CD14-positive monocyte (primary cell): ENCODE results near the gene CD200. TPM values are rescaled to one million over a fixed set of nuclear protein-coding genes. Genes with fewer than 3 reads are reported as not detected.
A peak's percentile ranks its signal among the peaks of the same experiment; 100 is the strongest.

ENCODE experiments used
- DNase-seq, 3 donors: peaks; one replicate each; pipeline ENCODE4 v3.0.0-alpha.2; 2011 to 2022
- H2AFZ ChIP-seq: 2 replicates; pipeline ENCODE4 v1.6.0; 2012; ENCODE audit warnings: mild to moderate bottlenecking, low read depth, low read length, inconsistent platforms; ENCODE audit not compliant: insufficient read depth, poor library complexity, severe bottlenecking
- H3K27ac ChIP-seq, 2 donors: 1 replicate in 1 of 2; 2 replicates in 1 of 2; pipeline ENCODE4 v1.5.1; 2012 to 2013; ENCODE audit warnings: low read length in 2 of 2, control low read depth in 1 of 2, inconsistent platforms in 1 of 2, low read depth in 1 of 2, mild to moderate bottlenecking in 1 of 2
- H3K27me3 ChIP-seq, 2 donors: one replicate each; pipeline versions ENCODE4 v1.6.0 to v1.6.1; 2011 to 2013; ENCODE audit warnings: low read length in 2 of 2; ENCODE audit not compliant: control insufficient read depth in 2 of 2, insufficient read depth in 2 of 2
- H3K36me3 ChIP-seq, 2 donors: replicated peaks in 1 of 2; 1 replicate in 1 of 2; 2 replicates in 1 of 2; pipeline versions ENCODE4 v1.5.1 to v1.6.1; 2012 to 2013; ENCODE audit warnings: low read length in 2 of 2, control low read depth in 1 of 2, inconsistent platforms in 1 of 2, mild to moderate bottlenecking in 1 of 2; ENCODE audit not compliant: insufficient read depth in 2 of 2, control insufficient read depth in 1 of 2
- H3K4me1 ChIP-seq, 2 donors: 1 replicate in 1 of 2; 2 replicates in 1 of 2; pipeline versions ENCODE4 v1.5.1 to v1.6.1; 2012 to 2013; ENCODE audit warnings: low read length in 2 of 2, control low read depth in 1 of 2, inconsistent platforms in 1 of 2, mild to moderate bottlenecking in 1 of 2, moderate library complexity in 1 of 2; ENCODE audit not compliant: insufficient read depth in 2 of 2, control insufficient read depth in 1 of 2
- H3K4me2 ChIP-seq: replicated peaks from 2 replicates; pipeline ENCODE3; 2012; ENCODE audit warnings: low read length, moderate library complexity, mild to moderate bottlenecking; ENCODE audit not compliant: poor library complexity, severe bottlenecking; ENCODE audit errors: extremely low read depth
- H3K4me3 ChIP-seq, 3 experiments: fragments of 200-600 bp in 1 of 3; sonication (generic) in 1 of 3; replicated peaks in 1 of 3; 1 replicate in 2 of 3; 2 replicates in 1 of 3; pipeline ENCODE4 v1.5.1; 2011 to 2013; ENCODE audit warnings: low read length in 3 of 3, mild to moderate bottlenecking in 3 of 3, control low read depth in 2 of 3, low read depth in 2 of 3, inconsistent platforms in 1 of 3, moderate library complexity in 1 of 3
- H3K79me2 ChIP-seq: 2 replicates; pipeline ENCODE4 v1.6.0; 2012; ENCODE audit warnings: mild to moderate bottlenecking, control low read depth, inconsistent platforms, low read length, moderate library complexity; ENCODE audit not compliant: insufficient read depth
- H3K9ac ChIP-seq: 2 replicates; pipeline ENCODE4 v1.6.0; 2017; ENCODE audit warnings: low read length, mild to moderate bottlenecking; ENCODE audit not compliant: insufficient read depth, poor library complexity, severe bottlenecking
- H3K9me3 ChIP-seq, 2 donors: replicated peaks in 1 of 2; 1 replicate in 1 of 2; 2 replicates in 1 of 2; pipeline versions ENCODE4 v1.5.1 to v1.6.1; 2012 to 2013; ENCODE audit warnings: low read length in 2 of 2, control low read depth in 1 of 2; ENCODE audit not compliant: control insufficient read depth in 1 of 2, insufficient read depth in 1 of 2
- H4K20me1 ChIP-seq: 2 replicates; pipeline ENCODE4 v1.6.0; 2012; ENCODE audit warnings: mild to moderate bottlenecking, low read length, control low read depth, moderate library complexity; ENCODE audit not compliant: insufficient read depth
- H3K27ac Mint-ChIP-seq, 7 donors: one replicate each; pipeline ENCODE4 v1.8.0; 2020; ENCODE audit warnings: mild to moderate bottlenecking in 7 of 7, mixed read lengths in 7 of 7, moderate library complexity in 6 of 7, inconsistent platforms in 2 of 7
- H3K27me3 Mint-ChIP-seq, 3 donors: one replicate each; pipeline ENCODE4 v1.8.0; 2021 to 2022; ENCODE audit warnings: low read depth in 3 of 3, mild to moderate bottlenecking in 3 of 3, mixed read lengths in 3 of 3, moderate library complexity in 3 of 3, inconsistent platforms in 1 of 3
- H3K36me3 Mint-ChIP-seq, 2 donors: one replicate each; pipeline ENCODE4 v1.8.0; 2020; ENCODE audit warnings: mixed read lengths in 2 of 2, inconsistent platforms in 1 of 2, mild to moderate bottlenecking in 1 of 2
- H3K4me1 Mint-ChIP-seq: one replicate; pipeline ENCODE4 v1.8.0; 2020; ENCODE audit warnings: mild to moderate bottlenecking, mixed read lengths
- H3K4me3 Mint-ChIP-seq, 2 donors: one replicate each; pipeline ENCODE4 v1.8.0; 2020; ENCODE audit warnings: mild to moderate bottlenecking in 2 of 2, mixed read lengths in 2 of 2, moderate library complexity in 1 of 2
- H3K9me3 Mint-ChIP-seq, 7 donors: one replicate each; pipeline ENCODE4 v1.8.0; 2020 to 2022; ENCODE audit warnings: mixed read lengths in 7 of 7, mild to moderate bottlenecking in 6 of 7, moderate library complexity in 6 of 7, inconsistent platforms in 2 of 7
- CTCF ChIP-seq: fragments of 200-600 bp; IDR thresholded peaks from one replicate; pipeline ENCODE4 v1.8.0; 2022; ENCODE audit warnings: antibody characterized with exemption, mild to moderate bottlenecking
- WGBS: methylation state at CpG from one replicate; pipeline ENCODE4 v1.1.5; 2013; ENCODE audit warnings: missing lambda C conversion rate; ENCODE audit not compliant: insufficient coverage; 5-methylcytosine and 5-hydroxymethylcytosine counted together
- intact Hi-C, 2 donors: fragments of 100-400 bp; cut with micrococcal nuclease; formaldehyde crosslinking; loops; one replicate each; pipeline versions ENCODE4 v1.15.0 to v1.15.1; 2023
- polyA plus RNA-seq, 3 donors: library from polyadenylated mRNA; depleted of rRNA in 1 of 3; unstranded in 2 of 3; stranded (reverse) in 1 of 3; fragments of 300-500 nt in 2 of 3; fragments of >200 nt in 1 of 3; fragmentation: Illumina TruSeq in 2 of 3; gene quantifications; 1 replicate in 2 of 3; 2 replicates in 1 of 3; pipeline ENCODE4 v1.2.3, GENCODE V29; 2012 to 2021

The CD200 gene
- polyA plus RNA-seq, 3 donors, result 0.12 to 0.13 TPM; not detected in 1

- peak overlapping the region in 3 of 7 donors; percentile 25 to 61 (median 42) for H3K27ac Mint-ChIP-seq
- no peaks in the 10 kb centered on the region for H3K27me3 ChIP-seq
- H3K36me3 ChIP-seq, result no peaks in the 10 kb centered on the region
- H3K27ac ChIP-seq, result no peak overlapping the region
- no peaks in the 10 kb centered on the region for H4K20me1 ChIP-seq
- H3K4me1 ChIP-seq, result peaks cover 44 to 49% of the 10 kb centered on the region in 2 donors
- H3K9ac ChIP-seq, result no peak overlapping the region
- peak overlapping the region in 1 of 2 donors; percentile 19 for H3K4me3 Mint-ChIP-seq
- H3K4me1 Mint-ChIP-seq, result peaks cover 55% of the 10 kb centered on the region
- DNase-seq, result no peak
- H3K9me3 ChIP-seq, result no peaks in the 10 kb centered on the region
- H3K4me3 ChIP-seq, result no peak overlapping the region
- H3K79me2 ChIP-seq, result no peaks in the 10 kb centered on the region
- H3K36me3 Mint-ChIP-seq, result no peaks in the 10 kb centered on the region
- no CpG with 5 or more reads among the region's 4 CpGs for WGBS
- peaks cover 0 to 3% (median 0%) of the 10 kb centered on the region in 3 donors for H3K27me3 Mint-ChIP-seq
- H3K9me3 Mint-ChIP-seq, result no peaks in the 10 kb centered on the region
- no peak for TF ChIP-seq CTCF
- no peak overlapping the region for H2AFZ ChIP-seq
- intact Hi-C loops, result no loop called here
- H3K4me2 ChIP-seq, result no peak overlapping the region
Observed at GRCh38 chr3:112373476-112373875, 40.5 kb downstream of the CD200 start.

- TF ChIP-seq CTCF, result no peak
- no peaks in the 10 kb centered on the region for H3K36me3 Mint-ChIP-seq
- H4K20me1 ChIP-seq, result no peaks in the 10 kb centered on the region
- H3K79me2 ChIP-seq, result no peaks in the 10 kb centered on the region
- H3K27ac Mint-ChIP-seq, result no peak overlapping the region
- H2AFZ ChIP-seq, result peak overlapping the region; percentile 35
- peaks cover 60% of the 10 kb centered on the region for H3K4me1 Mint-ChIP-seq
- H3K4me3 ChIP-seq, result no peak overlapping the region
- no peaks in the 10 kb centered on the region for H3K9me3 Mint-ChIP-seq
- no peaks in the 10 kb centered on the region for H3K27me3 ChIP-seq
- no peak overlapping the region for H3K9ac ChIP-seq
- DNase-seq, result no peak
- intact Hi-C loops, result no loop called here
- no peak overlapping the region for H3K4me2 ChIP-seq
- H3K27ac ChIP-seq, result no peak overlapping the region
- peaks cover 48 to 54% of the 10 kb centered on the region in 2 donors for H3K4me1 ChIP-seq
- H3K36me3 ChIP-seq, result no peaks in the 10 kb centered on the region
- no peaks in the 10 kb centered on the region for H3K9me3 ChIP-seq
- no peak overlapping the region for H3K4me3 Mint-ChIP-seq
- WGBS, result 80% methylated on average over 2 of the region's 2 CpGs
- peaks cover 0 to 3% (median 0%) of the 10 kb centered on the region in 3 donors for H3K27me3 Mint-ChIP-seq
Observed at GRCh38 chr3:112373924-112374323, 41.0 kb downstream of the CD200 start.
